BE2C (cell line): Measurements from ENCODE around the gene SETD2.

Experiments
- DNase-seq: peaks from one replicate; pipeline ENCODE4 v3.0.0-alpha.2; 2020
- H3K27me3 ChIP-seq: fragments of 250-450 bp; sonication (Bioruptor Pico); 2 replicates; pipeline ENCODE4 v1.5.1; 2020; ENCODE audit warnings: mild to moderate bottlenecking
- H3K36me3 ChIP-seq: fragments of 250-450 bp; sonication (Bioruptor Pico); 2 replicates; pipeline ENCODE4 v1.5.1; 2020; ENCODE audit warnings: mild to moderate bottlenecking
- H3K4me1 ChIP-seq: fragments of 250-450 bp; sonication (Bioruptor Pico); 2 replicates; pipeline ENCODE4 v1.5.1; 2020
- H3K4me3 ChIP-seq: 2 replicates; pipeline ENCODE4 v1.5.1; 2011; ENCODE audit warnings: low read depth, low read length
- H3K9me3 ChIP-seq: fragments of 250-450 bp; sonication (Bioruptor Pico); 2 replicates; pipeline ENCODE4 v1.5.1; 2020
- CTCF ChIP-seq: IDR thresholded peaks from 2 replicates; pipeline ENCODE4 v1.5.1; 2012; ENCODE audit warnings: mild to moderate bottlenecking, low read depth, low read length

SETD2 gene

DNA sequence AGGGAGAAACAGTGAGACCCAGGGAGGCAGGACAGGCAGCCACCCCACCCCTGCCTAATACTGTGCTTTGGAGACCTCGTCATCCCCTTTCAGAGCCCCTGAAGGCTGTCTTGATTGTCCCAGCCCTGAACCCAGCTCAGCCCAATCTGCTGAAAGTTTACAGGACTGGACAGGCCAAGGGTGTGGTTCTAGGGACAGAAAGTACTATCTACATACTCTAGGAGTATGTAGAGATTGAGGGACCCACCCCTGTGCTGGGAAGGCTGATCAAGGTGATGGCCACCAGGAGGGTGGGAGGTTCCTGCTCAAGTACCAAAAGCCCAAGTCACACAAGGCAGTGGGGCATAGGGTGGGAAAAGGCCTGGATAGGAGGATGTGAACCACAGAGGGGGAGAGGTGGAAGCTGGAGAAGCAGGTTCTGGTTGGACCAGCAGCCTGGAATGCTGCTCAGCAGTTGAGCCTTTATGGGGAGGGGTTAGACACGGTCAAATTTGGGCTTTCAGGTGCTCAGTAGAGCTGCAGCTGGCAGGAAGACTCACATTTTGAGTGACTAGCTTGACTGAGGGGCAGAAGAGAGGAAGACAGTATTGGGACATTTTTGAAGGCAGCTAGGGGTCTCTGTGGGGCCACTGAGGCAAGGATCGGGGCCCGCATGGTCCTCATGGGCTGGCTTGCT, 177.7 kb downstream of the SETD2 start:
- Histone ChIP-seq H3K36me3 (no peaks in the 10 kb centered on the region), H3K4me1 (no peaks in the 10 kb centered on the region)
- no peak for TF ChIP-seq CTCF

GRCh38 chr3:46985588-46985987, 178.3 kb downstream of the SETD2 start:
- TF ChIP-seq CTCF, result no peak
- no peaks in the 10 kb centered on the region for H3K4me1 ChIP-seq

More for the DNA sequence above, 177.7 kb downstream of the SETD2 start:
- H3K4me3 ChIP-seq, result no peak overlapping the region
- H3K9me3 ChIP-seq, result no peaks in the 10 kb centered on the region
- no peaks in the 10 kb centered on the region for H3K27me3 ChIP-seq
- DNase-seq, result no peak

DNA sequence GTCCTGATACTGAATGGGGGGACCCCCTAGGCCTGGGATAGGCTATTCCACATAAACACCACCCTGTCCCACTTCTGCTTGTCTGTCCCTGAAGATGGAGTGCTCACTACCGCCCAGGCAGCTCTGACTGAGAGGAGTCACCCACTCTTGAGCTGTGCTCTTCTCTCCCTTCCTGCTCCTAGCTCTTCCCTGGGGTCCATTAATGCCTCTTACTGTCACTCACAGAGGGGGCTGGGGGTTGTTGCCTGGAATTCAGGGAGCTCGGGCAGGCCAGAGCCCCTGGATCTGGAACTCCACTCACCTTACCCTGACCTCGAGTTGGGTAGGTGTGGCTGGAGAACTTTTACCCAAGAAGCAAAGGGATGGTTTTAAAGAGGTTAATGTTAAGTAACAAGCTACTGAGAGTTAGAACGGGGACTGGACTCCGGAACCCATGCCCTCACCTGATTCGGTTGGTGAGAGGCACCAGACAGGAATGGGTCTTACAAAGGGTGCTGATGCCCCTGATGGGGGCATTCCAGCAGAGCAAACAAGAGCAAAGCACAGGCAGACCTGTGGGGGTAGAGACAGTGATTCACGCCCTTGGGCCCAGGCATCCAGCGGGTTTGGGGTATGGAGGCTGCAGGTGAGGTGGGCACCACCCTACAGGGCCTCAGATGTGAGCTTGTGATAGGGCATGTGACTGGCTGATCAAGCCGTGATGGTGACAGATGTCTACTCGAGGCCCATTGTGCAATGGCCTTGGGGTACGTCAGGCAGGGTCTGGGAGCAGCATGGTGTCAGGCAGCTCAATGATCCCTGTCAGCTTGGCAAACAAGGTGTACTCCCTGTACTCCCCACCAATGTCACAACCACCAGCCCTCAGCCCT, 179.1 kb downstream of the SETD2 start:
- H3K36me3 ChIP-seq, result no peaks in the 10 kb centered on the region
- no peak for DNase-seq
- no peak overlapping the region for H3K4me3 ChIP-seq
- H3K9me3 ChIP-seq, result no peaks in the 10 kb centered on the region
- H3K27me3 ChIP-seq, result no peaks in the 10 kb centered on the region
- no peak for TF ChIP-seq CTCF
- H3K4me1 ChIP-seq, result no peaks in the 10 kb centered on the region

More at GRCh38 chr3:46985588-46985987, 178.3 kb downstream of the SETD2 start:
- Histone ChIP-seq H3K4me3 (no peak overlapping the region), H3K36me3 (no peaks in the 10 kb centered on the region), H3K27me3 (no peaks in the 10 kb centered on the region), H3K9me3 (no peaks in the 10 kb centered on the region)
- DNase-seq, result no peak

DNA sequence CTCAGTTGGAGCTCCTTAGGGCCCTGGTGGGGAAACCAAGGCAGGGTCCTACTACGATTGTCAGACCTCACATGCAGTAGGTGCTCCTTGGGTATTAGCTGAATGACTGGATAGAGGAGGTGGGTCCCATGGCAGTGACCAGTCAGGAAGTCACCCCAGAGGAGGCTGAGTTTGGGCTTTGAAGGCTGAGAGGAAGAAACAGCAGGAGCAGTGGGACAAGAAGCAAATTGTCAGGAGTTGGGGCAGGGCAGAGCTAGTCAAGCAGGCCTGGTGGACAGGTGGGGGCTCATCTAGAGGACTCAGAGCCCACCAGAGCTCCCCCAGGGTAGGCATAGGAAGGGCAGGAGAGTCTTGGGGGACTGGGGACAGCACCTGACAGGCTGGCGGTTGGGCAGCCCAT, 181.4 kb downstream of the SETD2 start:
- no peak for DNase-seq
- Histone ChIP-seq H3K4me3 (no peak overlapping the region), H3K4me1 (no peaks in the 10 kb centered on the region), H3K36me3 (no peaks in the 10 kb centered on the region), H3K27me3 (no peaks in the 10 kb centered on the region), H3K9me3 (no peaks in the 10 kb centered on the region)
- no peak for TF ChIP-seq CTCF

DNA sequence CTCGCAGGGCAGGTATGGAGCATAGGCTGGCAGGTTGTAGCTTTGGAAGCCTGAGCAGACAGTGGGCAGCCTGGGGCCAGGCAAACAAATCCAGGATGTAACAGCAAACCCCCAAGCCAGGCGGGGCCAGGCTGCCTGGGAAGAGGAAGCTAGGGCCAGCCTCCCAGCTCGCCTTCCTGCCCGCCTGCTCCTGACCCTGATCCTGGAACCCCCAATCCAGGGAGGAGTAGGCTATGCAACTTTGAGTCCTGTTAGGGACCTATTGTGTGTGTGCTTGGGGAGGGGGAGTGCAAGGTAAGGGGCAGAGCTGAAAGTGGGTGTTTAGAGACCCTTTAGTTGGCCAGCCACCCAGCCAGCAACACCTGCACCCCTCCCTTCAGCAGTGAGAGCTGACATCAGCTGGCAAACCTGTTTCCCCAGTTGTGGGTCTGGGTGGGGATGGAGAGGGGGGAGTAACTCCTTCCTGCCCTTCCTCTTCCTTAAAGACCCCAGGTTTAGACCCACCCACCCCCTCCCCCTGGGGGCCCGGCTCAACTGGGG, 181.9 kb downstream of the SETD2 start:
- no peak for TF ChIP-seq CTCF
- DNase-seq, result no peak
- Histone ChIP-seq H3K4me3 (no peak overlapping the region), H3K9me3 (no peaks in the 10 kb centered on the region), H3K27me3 (no peaks in the 10 kb centered on the region), H3K4me1 (no peaks in the 10 kb centered on the region), H3K36me3 (no peaks in the 10 kb centered on the region)
